PC-9 (cell line): ENCODE measurements around the gene MOB3C. TPM values are rescaled to one million over a fixed set of nuclear protein-coding genes. Genes with fewer than 3 reads are reported as not detected.
"Not testable (repeated sequence)": the region's sequence is repeated elsewhere in the genome, so short reads cannot be mapped to it uniquely, and the experiment has no call there.

Experiments used
- BruUV-seq: library from RNA; stranded (reverse); fragments of 400-500 nt; replicated peaks from 2 replicates; lab custom pipeline; 2021; lab: Mats Ljungman, UMichigan
- CTCF ChIA-PET: fragments of 300-600 bp; sonication (Branson Sonifier 250); formaldehyde crosslinking; loops from one replicate; lab custom pipeline; 2022; ENCODE audit warnings: antibody characterized with exemption; lab: Charles Lee
- POLR2A ChIA-PET: fragments of 300-600 bp; sonication (Branson Sonifier 250); formaldehyde crosslinking; loops from one replicate; lab custom pipeline; 2022; ENCODE audit warnings: antibody characterized with exemption; ENCODE audit not compliant: unreplicated experiment; lab: Charles Lee
- DNase-seq, 2 experiments: peaks; one replicate each; pipeline versions ENCODE4 v3.0.0 to v3.0.0-alpha.2; 2015 to 2022; ENCODE audit warnings: mixed read lengths in 1 of 2
- H2AFZ ChIP-seq: fragments of 200-600 bp; sonication (generic); 2 replicates; pipeline ENCODE4 v1.8.1; 2017; ENCODE audit warnings: antibody characterized with exemption
- H3F3A ChIP-seq: fragments of 200-600 bp; sonication (generic); 2 replicates; pipeline ENCODE4 v1.8.1; 2017; ENCODE audit warnings: antibody characterized with exemption, mild to moderate bottlenecking, low read depth; ENCODE audit not compliant: insufficient read depth
- H3K27ac ChIP-seq: fragments of 200-600 bp; sonication (generic); 2 replicates; pipeline ENCODE4 v1.6.1; 2016; ENCODE audit warnings: mixed run types
- H3K27me3 ChIP-seq: fragments of 200-600 bp; sonication (generic); 2 replicates; pipeline ENCODE4 v1.6.1; 2016; ENCODE audit warnings: low read depth, mixed run types; ENCODE audit not compliant: insufficient read depth
- H3K36me3 ChIP-seq: fragments of 200-600 bp; sonication (generic); 2 replicates; pipeline ENCODE4 v1.6.1; 2016; ENCODE audit warnings: low read depth, mixed run types
- H3K4me1 ChIP-seq: fragments of 200-600 bp; sonication (generic); replicated peaks from 2 replicates; pipeline ENCODE4 v1.6.1; 2016; ENCODE audit warnings: mixed run types; ENCODE audit not compliant: insufficient read depth
- H3K4me2 ChIP-seq: fragments of 200-600 bp; sonication (generic); 2 replicates; pipeline ENCODE4 v1.6.1; 2017; ENCODE audit warnings: mixed run types
- H3K4me3 ChIP-seq: fragments of 200-600 bp; sonication (generic); 2 replicates; pipeline ENCODE4 v1.6.1; 2016; ENCODE audit warnings: mixed run types
- H3K79me2 ChIP-seq: fragments of 200-600 bp; sonication (generic); 2 replicates; pipeline ENCODE4 v1.6.1; 2017; ENCODE audit warnings: low read depth, mixed run types
- H3K9me2 ChIP-seq: fragments of 200-600 bp; sonication (generic); 2 replicates; pipeline ENCODE4 v1.8.1; 2017; ENCODE audit warnings: mild to moderate bottlenecking; ENCODE audit not compliant: insufficient read depth
- H3K9me3 ChIP-seq: fragments of 200-600 bp; sonication (generic); 2 replicates; pipeline ENCODE4 v1.8.1; 2016; ENCODE audit warnings: low read depth; ENCODE audit not compliant: insufficient read depth
- H4K20me1 ChIP-seq: fragments of 200-600 bp; sonication (generic); 2 replicates; pipeline ENCODE4 v1.8.1; 2017; ENCODE audit not compliant: insufficient read depth
- EZH2 ChIP-seq: fragments of 200-600 bp; sonication (generic); IDR thresholded peaks from 2 replicates; pipeline ENCODE4 v1.8.0; 2017; ENCODE audit warnings: antibody characterized with exemption, low read depth
- intact Hi-C: fragments of 100-400 bp; cut with micrococcal nuclease; formaldehyde crosslinking; loops from one replicate; pipeline ENCODE4 v1.10.0; 2022; ENCODE audit not compliant: unreplicated experiment
- total RNA-seq: library from RNA; stranded (reverse); gene quantifications from 2 replicates; pipeline ENCODE4 v1.2.3, GENCODE V29; 2021
- TF ChIP-seq, protein P1 (sequence below): fragments of 200-600 bp; sonication (generic); conservative IDR thresholded peaks from 2 replicates; pipeline ENCODE4 v1.6.1; 2017; ENCODE audit warnings: mixed run types, antibody characterized with exemption, mild to moderate bottlenecking, moderate library complexity

MOB3C gene
- total RNA-seq, 1 experiment from 2014 or later: 35.2 TPM

DNA sequence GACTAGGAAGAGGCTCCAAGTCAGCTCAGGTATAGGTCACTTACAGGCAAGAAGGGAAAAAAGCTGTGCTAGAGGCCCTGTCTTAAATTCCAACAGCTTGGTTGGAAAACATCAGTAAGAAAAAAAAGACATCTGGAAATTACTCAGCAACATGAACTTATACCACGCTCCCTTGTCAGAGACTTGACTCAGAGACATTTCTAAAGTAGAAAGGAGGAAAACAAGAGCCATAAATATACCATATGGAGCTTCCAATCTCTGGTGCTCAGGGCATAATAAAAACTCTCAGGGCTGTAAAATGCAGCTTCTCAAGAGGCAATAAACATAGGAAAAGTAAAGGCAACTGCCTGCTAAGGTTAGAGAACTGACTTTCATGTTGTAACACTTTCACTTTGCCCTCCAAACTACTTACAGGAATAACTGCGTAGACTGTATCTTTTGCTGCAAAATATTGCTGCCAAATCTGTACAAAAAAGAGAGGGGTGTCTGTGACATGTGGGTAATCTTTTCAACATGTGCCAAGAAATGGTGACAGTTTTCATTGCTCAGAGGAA is 36.9 kb upstream of the MOB3C start:
- ChIA-PET POLR2A (no interaction called here), CTCF (no interaction called here)
- Histone ChIP-seq H4K20me1 (no peaks in the 10 kb centered on the region), H2AFZ (no peak overlapping the region), H3K27ac (0 out of 2 replicates have a peak overlapping the region, but pooled peaks have one; percentile 6), H3K4me3 (no peak overlapping the region), H3F3A (peaks cover 11% of the 10 kb centered on the region; the same call in 1 of the 2 replicates), H3K27me3 (no peaks in the 10 kb centered on the region), H3K9me2 (no peaks in the 10 kb centered on the region), H3K4me2 (no peak overlapping the region), H3K4me1 (0 out of 2 replicates have a peak, but pooled peaks cover 4% of the 10 kb centered on the region), H3K9me3 (no peaks in the 10 kb centered on the region), H3K79me2 (no peaks in the 10 kb centered on the region), H3K36me3 (peaks cover 14% of the 10 kb centered on the region; the same call in 1 of the 2 replicates)
- intact Hi-C loops: no loop called here
- no TSS peak for BruUV-seq
- TF ChIP-seq, protein P1, sequence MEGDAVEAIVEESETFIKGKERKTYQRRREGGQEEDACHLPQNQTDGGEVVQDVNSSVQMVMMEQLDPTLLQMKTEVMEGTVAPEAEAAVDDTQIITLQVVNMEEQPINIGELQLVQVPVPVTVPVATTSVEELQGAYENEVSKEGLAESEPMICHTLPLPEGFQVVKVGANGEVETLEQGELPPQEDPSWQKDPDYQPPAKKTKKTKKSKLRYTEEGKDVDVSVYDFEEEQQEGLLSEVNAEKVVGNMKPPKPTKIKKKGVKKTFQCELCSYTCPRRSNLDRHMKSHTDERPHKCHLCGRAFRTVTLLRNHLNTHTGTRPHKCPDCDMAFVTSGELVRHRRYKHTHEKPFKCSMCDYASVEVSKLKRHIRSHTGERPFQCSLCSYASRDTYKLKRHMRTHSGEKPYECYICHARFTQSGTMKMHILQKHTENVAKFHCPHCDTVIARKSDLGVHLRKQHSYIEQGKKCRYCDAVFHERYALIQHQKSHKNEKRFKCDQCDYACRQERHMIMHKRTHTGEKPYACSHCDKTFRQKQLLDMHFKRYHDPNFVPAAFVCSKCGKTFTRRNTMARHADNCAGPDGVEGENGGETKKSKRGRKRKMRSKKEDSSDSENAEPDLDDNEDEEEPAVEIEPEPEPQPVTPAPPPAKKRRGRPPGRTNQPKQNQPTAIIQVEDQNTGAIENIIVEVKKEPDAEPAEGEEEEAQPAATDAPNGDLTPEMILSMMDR: no peak
- TF ChIP-seq EZH2: no peak
- no peak for DNase-seq

DNA sequence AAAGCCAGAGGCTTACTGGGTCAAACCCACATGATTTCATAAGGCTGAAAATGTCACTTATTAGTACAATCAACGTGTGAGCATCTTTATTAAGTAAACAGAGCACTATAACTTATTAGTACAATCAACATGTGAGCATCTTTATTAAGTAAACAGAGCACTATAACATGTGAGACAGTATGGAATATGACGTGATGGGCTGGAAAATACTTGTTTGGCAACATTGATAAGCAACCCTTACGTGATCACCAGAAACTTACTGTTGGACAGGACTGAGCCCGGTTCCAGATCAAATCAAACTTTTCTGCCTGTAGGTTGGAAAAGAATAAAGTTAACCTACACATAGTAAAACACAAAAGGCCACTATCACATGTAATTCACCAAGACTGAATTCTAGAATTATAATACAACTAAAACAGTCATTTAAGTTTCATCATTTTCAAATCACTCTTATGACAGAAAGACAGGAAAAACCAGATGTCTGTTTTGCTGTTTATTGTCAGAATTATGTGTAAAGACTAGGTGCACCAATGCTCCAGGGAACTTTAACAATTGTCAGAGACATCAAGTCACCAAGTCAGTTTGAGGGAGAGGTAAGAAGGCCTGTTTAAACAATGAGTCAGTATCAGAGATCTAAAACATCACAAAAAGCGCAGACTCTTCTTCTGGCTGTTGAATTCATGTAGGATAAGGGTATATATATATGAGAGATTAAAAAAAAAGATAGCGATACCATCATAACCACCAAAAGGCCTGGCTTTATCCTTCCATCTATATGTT is 35.9 kb upstream of the MOB3C start:
- BruUV-seq: no TSS peak
- Histone ChIP-seq H2AFZ (no peak overlapping the region), H4K20me1 (no peaks in the 10 kb centered on the region), H3K36me3 (peaks cover 14% of the 10 kb centered on the region; the same call in 1 of the 2 replicates), H3K79me2 (no peaks in the 10 kb centered on the region), H3K4me1 (0 out of 2 replicates have a peak, but pooled peaks cover 4% of the 10 kb centered on the region), H3K4me2 (no peak overlapping the region), H3K9me3 (no peaks in the 10 kb centered on the region), H3K27ac (peak overlapping the region; percentile 26; the same call in 1 of the 2 replicates), H3K4me3 (no peak overlapping the region), H3K27me3 (no peaks in the 10 kb centered on the region), H3K9me2 (no peaks in the 10 kb centered on the region), H3F3A (peaks cover 11% of the 10 kb centered on the region; the same call in 1 of the 2 replicates)
- peak in 1 of 2 experiments; percentile 57 for DNase-seq
- ChIA-PET CTCF (interaction anchor here (0.5 kb wide), 1 partner anchor 62 kb away, joined by 5 read pairs; no protein-coding TSS in a partner anchor), POLR2A (no interaction called here)
- intact Hi-C loops: no loop called here
- TF ChIP-seq, protein P1: no peak
- no peak for TF ChIP-seq EZH2

DNA sequence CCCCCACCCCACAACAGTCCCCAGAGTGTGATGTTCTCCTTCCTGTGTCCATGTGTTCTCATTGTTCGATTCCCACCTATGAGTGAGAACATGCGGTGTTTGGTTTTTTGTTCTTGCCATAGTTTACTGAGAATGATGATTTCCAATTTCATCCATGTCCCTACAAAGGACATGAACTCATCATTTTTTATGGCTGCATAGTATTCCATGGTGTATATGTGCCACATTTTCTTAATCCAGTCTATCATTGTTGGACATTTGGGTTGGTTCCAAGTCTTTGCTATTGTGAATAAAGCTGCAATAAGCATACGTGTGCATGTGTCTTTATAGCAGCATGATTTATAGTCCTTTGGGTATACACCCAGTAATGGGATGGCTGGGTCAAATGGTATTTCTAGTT is 34.5 kb upstream of the MOB3C start:
- CTCF ChIA-PET, H3K27me3 ChIP-seq, H2AFZ ChIP-seq, H3K4me3 ChIP-seq, H3K9me2 ChIP-seq, H3K79me2 ChIP-seq, H4K20me1 ChIP-seq, H3K4me1 ChIP-seq, DNase-seq, H3K27ac ChIP-seq, H3K4me2 ChIP-seq, intact Hi-C loops, BruUV-seq, POLR2A ChIA-PET, H3K9me3 ChIP-seq: not testable (repeated sequence)
- Histone ChIP-seq H3K36me3 (peaks cover 14% of the 10 kb centered on the region; the same call in 1 of the 2 replicates), H3F3A (peaks cover 11% of the 10 kb centered on the region; the same call in 1 of the 2 replicates)
